SK-N-SH (cell line): ENCODE results near the gene ZDHHC6. TPM values are rescaled to one million over a fixed set of nuclear protein-coding genes. Genes with fewer than 3 reads are reported as not detected.

Experiments used
- CHD2 ChIP-seq: fragments of 150-350 bp; IDR thresholded peaks from 2 replicates; pipeline ENCODE4 v1.6.1; 2018; ENCODE audit warnings: low read length; ENCODE audit not compliant: partially characterized antibody
- CTCF ChIP-seq: fragments of 200-600 bp; sonication (generic); IDR thresholded peaks from 2 replicates; pipeline ENCODE4 v1.6.1; 2017; ENCODE audit warnings: antibody characterized with exemption, mild to moderate bottlenecking, moderate library complexity
- ELF1 ChIP-seq: IDR thresholded peaks from 2 replicates; pipeline ENCODE4 v1.4.0; 2012
- EP300 ChIP-seq, 2 experiments: IDR thresholded peaks; 2 replicates each; pipeline versions ENCODE4 v1.4.0 to v1.6.1; 2012; ENCODE audit warnings: borderline replicate concordance in 1 of 2, low read depth in 1 of 2, low read length in 1 of 2
- EZH2phosphoT487 ChIP-seq: fragments of 200-600 bp; sonication (generic); IDR thresholded peaks from 2 replicates; pipeline ENCODE4 v1.6.1; 2017; ENCODE audit warnings: low read depth, mixed run types, mild to moderate bottlenecking, antibody characterized with exemption, moderate library complexity, borderline replicate concordance
- FOSL2 ChIP-seq: IDR thresholded peaks from 2 replicates; pipeline ENCODE4 v1.4.0; 2012; ENCODE audit warnings: low read depth, mild to moderate bottlenecking, moderate library complexity, borderline replicate concordance
- FOXJ3 ChIP-seq: sonication (generic); formaldehyde crosslinking; IDR thresholded peaks from 2 replicates; pipeline ENCODE4 v1.5.1; 2020; ENCODE audit warnings: mild to moderate bottlenecking, missing genetic modification reagents
- GABPA ChIP-seq: IDR thresholded peaks from 2 replicates; pipeline ENCODE4 v1.4.0; 2012; ENCODE audit warnings: low read depth, mild to moderate bottlenecking
- JUND ChIP-seq: IDR thresholded peaks from 2 replicates; pipeline ENCODE4 v1.4.0; 2012
- MEF2A ChIP-seq: IDR thresholded peaks from 2 replicates; pipeline ENCODE4 v1.4.0; 2012; ENCODE audit warnings: low read depth, borderline replicate concordance
- NFIC ChIP-seq: IDR thresholded peaks from 2 replicates; pipeline ENCODE4 v1.4.0; 2012; ENCODE audit warnings: borderline replicate concordance
- NRF1 ChIP-seq: IDR thresholded peaks from 2 replicates; pipeline ENCODE4 v1.6.1; 2012; ENCODE audit warnings: low read depth, mild to moderate bottlenecking, low read length
- POLR2AphosphoS5 ChIP-seq: IDR thresholded peaks from 2 replicates; pipeline ENCODE4 v1.6.1; 2012; ENCODE audit warnings: low read depth, low read length
- RCOR1 ChIP-seq: fragments of 150-350 bp; IDR thresholded peaks from 2 replicates; pipeline ENCODE4 v1.6.1; 2017; ENCODE audit warnings: antibody characterized with exemption, low read length
- SIN3A ChIP-seq: IDR thresholded peaks from 2 replicates; pipeline ENCODE4 v1.6.1; 2012; ENCODE audit warnings: low read depth, mild to moderate bottlenecking, low read length, moderate library complexity, borderline replicate concordance
- SMC3 ChIP-seq: IDR thresholded peaks from 2 replicates; pipeline ENCODE4 v1.6.1; 2012; ENCODE audit warnings: low read depth, low read length, improper control_type of control experiment
- TAF1 ChIP-seq: IDR thresholded peaks from 2 replicates; pipeline ENCODE4 v1.6.1; 2012; ENCODE audit warnings: low read depth, mild to moderate bottlenecking, low read length, moderate library complexity, borderline replicate concordance
- TCF12 ChIP-seq: IDR thresholded peaks from 2 replicates; pipeline ENCODE4 v1.4.0; 2012
- USF2 ChIP-seq: fragments of 150-350 bp; IDR thresholded peaks from 2 replicates; pipeline ENCODE4 v1.6.1; 2017; ENCODE audit warnings: antibody characterized with exemption, low read length, low read depth, borderline replicate concordance
- polyA plus RNA-seq, 3 experiments: library from polyadenylated mRNA; depleted of rRNA; stranded (reverse); fragments of >200 nt; gene quantifications; 2 replicates each; pipeline ENCODE4 v1.2.3, GENCODE V29; 2012
- TF ChIP-seq, protein P1 (sequence below): IDR thresholded peaks from 2 replicates; pipeline ENCODE4 v1.4.0; 2012; ENCODE audit warnings: low read depth, borderline replicate concordance
- TF ChIP-seq, protein P2 (sequence below): IDR thresholded peaks from 2 replicates; pipeline ENCODE4 v1.4.0; 2012; ENCODE audit warnings: low read depth, borderline replicate concordance

ZDHHC6 gene
- polyA plus RNA-seq, 1 of the 3 experiments (the other 2 are of a cell fraction) = 12.5 TPM

GRCh38 chr10:112490545-112490944 lies 43.8 kb upstream of the ZDHHC6 start (continued):
- peak; percentile 64; the same call in 1 of the 2 replicates for TF ChIP-seq RCOR1
- no peak for TF ChIP-seq CHD2
- TF ChIP-seq NFIC = peak; percentile 52; the same call in 1 of the 2 replicates
- TF ChIP-seq USF2 = no peak
- TF ChIP-seq POLR2AphosphoS5 = no peak
- TF ChIP-seq TAF1 = no peak
- no peak for TF ChIP-seq SIN3A
- no peak for TF ChIP-seq GABPA
- TF ChIP-seq, protein P1, sequence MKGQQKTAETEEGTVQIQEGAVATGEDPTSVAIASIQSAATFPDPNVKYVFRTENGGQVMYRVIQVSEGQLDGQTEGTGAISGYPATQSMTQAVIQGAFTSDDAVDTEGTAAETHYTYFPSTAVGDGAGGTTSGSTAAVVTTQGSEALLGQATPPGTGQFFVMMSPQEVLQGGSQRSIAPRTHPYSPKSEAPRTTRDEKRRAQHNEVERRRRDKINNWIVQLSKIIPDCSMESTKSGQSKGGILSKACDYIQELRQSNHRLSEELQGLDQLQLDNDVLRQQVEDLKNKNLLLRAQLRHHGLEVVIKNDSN = no peak
- TF ChIP-seq ELF1 = no peak
- TF ChIP-seq FOSL2 = no peak
- no peak for TF ChIP-seq CTCF
- no peak for TF ChIP-seq JUND
- TF ChIP-seq EZH2phosphoT487 = no peak
- TF ChIP-seq, protein P2, sequence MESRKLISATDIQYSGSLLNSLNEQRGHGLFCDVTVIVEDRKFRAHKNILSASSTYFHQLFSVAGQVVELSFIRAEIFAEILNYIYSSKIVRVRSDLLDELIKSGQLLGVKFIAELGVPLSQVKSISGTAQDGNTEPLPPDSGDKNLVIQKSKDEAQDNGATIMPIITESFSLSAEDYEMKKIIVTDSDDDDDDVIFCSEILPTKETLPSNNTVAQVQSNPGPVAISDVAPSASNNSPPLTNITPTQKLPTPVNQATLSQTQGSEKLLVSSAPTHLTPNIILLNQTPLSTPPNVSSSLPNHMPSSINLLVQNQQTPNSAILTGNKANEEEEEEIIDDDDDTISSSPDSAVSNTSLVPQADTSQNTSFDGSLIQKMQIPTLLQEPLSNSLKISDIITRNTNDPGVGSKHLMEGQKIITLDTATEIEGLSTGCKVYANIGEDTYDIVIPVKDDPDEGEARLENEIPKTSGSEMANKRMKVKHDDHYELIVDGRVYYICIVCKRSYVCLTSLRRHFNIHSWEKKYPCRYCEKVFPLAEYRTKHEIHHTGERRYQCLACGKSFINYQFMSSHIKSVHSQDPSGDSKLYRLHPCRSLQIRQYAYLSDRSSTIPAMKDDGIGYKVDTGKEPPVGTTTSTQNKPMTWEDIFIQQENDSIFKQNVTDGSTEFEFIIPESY = no peak
- TF ChIP-seq MEF2A = no peak
- TF ChIP-seq FOXJ3 (CRISPR knock-in tag) = 0 out of 2 replicates have a peak, but pooled peaks have one; percentile 37
- TF ChIP-seq EP300 (IDR thresholded peaks at IDR 0.05; ENCODE audit: borderline replicate concordance in 1 of 2, low read depth in 1 of 2, low read length in 1 of 2) = peak in 1 of 2 experiments; percentile 66; a peak in 2 of 4 replicates
- no peak for TF ChIP-seq SMC3
- TF ChIP-seq TCF12 = peak; percentile 39; the same call in 1 of the 2 replicates
- no peak for TF ChIP-seq NRF1
